HL-60 (cell line): ENCODE data around the gene SCOC.

Experiments
- DNase-seq, 2 experiments: peaks; one replicate each; pipeline ENCODE4 v3.0.0-alpha.2; 2010 to 2020; ENCODE audit warnings: low read depth in 1 of 2, low spot score in 1 of 2
- H3K27ac ChIP-seq: fragments of 250-450 bp; sonication (Bioruptor Pico); replicated peaks from 2 replicates; pipeline ENCODE4 v1.5.1; 2020; ENCODE audit warnings: mild to moderate bottlenecking, moderate library complexity
- H3K27me3 ChIP-seq: fragments of 250-450 bp; sonication (Bioruptor Pico); 2 replicates; pipeline ENCODE4 v1.5.1; 2021; ENCODE audit warnings: mild to moderate bottlenecking, moderate library complexity; ENCODE audit not compliant: insufficient read depth, poor library complexity, severe bottlenecking
- H3K4me3 ChIP-seq: replicated peaks from 2 replicates; pipeline ENCODE4 v1.5.1; 2011; ENCODE audit warnings: mild to moderate bottlenecking, control low read depth, low read length; ENCODE audit not compliant: insufficient read depth
- CTCF ChIP-seq: IDR thresholded peaks from one replicate; pipeline ENCODE4 v1.5.1; 2011; ENCODE audit warnings: low read length, control low read depth, inconsistent platforms; ENCODE audit not compliant: insufficient read depth
- GABPA ChIP-seq: IDR thresholded peaks from 2 replicates; pipeline ENCODE4 v1.6.1; 2012; ENCODE audit warnings: low read depth
- POLR2AphosphoS5 ChIP-seq: IDR thresholded peaks from 2 replicates; pipeline ENCODE4 v1.6.1; 2012; ENCODE audit warnings: low read depth
- REST ChIP-seq: IDR thresholded peaks from 2 replicates; pipeline ENCODE4 v1.6.1; 2012; ENCODE audit warnings: low read depth; ENCODE audit not compliant: insufficient replicate concordance
- SPI1 ChIP-seq: IDR thresholded peaks from 2 replicates; pipeline ENCODE4 v1.6.1; 2012; ENCODE audit warnings: low read depth, mild to moderate bottlenecking, borderline replicate concordance

The SCOC gene

GRCh38 chr4:140343303-140343702 is 30.1 kb upstream of the SCOC start:
- Histone ChIP-seq H3K27ac (no peak overlapping the region), H3K27me3 (peaks cover 2% of the 10 kb centered on the region)
- DNase-seq, result no peak

GRCh38 chr4:140344101-140344500 is 29.3 kb upstream of the SCOC start:
- Histone ChIP-seq H3K27ac (no peak overlapping the region), H3K4me3 (no peak overlapping the region), H3K27me3 (peaks cover 2% of the 10 kb centered on the region)
- no peak for TF ChIP-seq POLR2AphosphoS5
- TF ChIP-seq CTCF, result no peak
- no peak for TF ChIP-seq GABPA
- no peak for TF ChIP-seq REST
- TF ChIP-seq SPI1, result no peak
- no peak for DNase-seq

More at GRCh38 chr4:140343303-140343702, 30.1 kb upstream of the SCOC start:
- no peak overlapping the region for H3K4me3 ChIP-seq
- no peak for TF ChIP-seq REST
- no peak for TF ChIP-seq SPI1
- no peak for TF ChIP-seq CTCF
- TF ChIP-seq POLR2AphosphoS5, result no peak
- no peak for TF ChIP-seq GABPA

GRCh38 chr4:140344621-140345020 is 28.8 kb upstream of the SCOC start:
- Histone ChIP-seq H3K27ac (no peak overlapping the region), H3K27me3 (peaks cover 2% of the 10 kb centered on the region), H3K4me3 (no peak overlapping the region)
- no peak for TF ChIP-seq REST
- no peak for TF ChIP-seq CTCF
- no peak for TF ChIP-seq GABPA
- no peak for TF ChIP-seq SPI1
- no peak for TF ChIP-seq POLR2AphosphoS5
- DNase-seq, result no peak
